Loucy (cell line): ENCODE data around the gene SUPT4H1.

Source experiments
- EZH2phosphoT487 ChIP-seq: fragments of 200-600 bp; IDR thresholded peaks from 2 replicates; pipeline ENCODE4 v1.6.1; 2018; ENCODE audit warnings: antibody characterized with exemption, mild to moderate bottlenecking, moderate library complexity, borderline replicate concordance
- TF ChIP-seq, protein P1 (sequence below): fragments of 200-600 bp; sonication (generic); conservative IDR thresholded peaks from 2 replicates; pipeline ENCODE4 v1.5.1; 2014; ENCODE audit warnings: mild to moderate bottlenecking, antibody characterized with exemption, low read length

DNA sequence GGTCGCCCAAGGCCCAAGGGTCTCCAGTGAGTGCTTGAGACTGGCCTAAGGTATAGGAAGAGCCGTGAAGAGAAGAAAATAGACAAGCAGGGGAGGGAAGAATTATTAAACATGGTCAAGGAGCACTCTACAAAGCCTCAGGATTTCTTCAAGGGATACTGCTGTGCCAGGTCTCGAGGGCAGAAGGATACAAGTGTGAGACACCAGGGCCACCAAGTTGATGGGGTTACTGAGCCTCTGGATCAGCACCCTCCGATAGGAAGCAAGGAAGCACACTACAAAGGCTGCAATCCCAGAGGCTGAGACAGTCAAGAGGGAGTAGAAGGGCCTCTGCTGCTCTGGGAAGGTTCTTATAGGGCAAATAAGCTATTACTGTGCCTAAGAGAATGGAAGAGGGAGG is 6.5 kb downstream of the SUPT4H1 start:
- TF ChIP-seq, protein P1, sequence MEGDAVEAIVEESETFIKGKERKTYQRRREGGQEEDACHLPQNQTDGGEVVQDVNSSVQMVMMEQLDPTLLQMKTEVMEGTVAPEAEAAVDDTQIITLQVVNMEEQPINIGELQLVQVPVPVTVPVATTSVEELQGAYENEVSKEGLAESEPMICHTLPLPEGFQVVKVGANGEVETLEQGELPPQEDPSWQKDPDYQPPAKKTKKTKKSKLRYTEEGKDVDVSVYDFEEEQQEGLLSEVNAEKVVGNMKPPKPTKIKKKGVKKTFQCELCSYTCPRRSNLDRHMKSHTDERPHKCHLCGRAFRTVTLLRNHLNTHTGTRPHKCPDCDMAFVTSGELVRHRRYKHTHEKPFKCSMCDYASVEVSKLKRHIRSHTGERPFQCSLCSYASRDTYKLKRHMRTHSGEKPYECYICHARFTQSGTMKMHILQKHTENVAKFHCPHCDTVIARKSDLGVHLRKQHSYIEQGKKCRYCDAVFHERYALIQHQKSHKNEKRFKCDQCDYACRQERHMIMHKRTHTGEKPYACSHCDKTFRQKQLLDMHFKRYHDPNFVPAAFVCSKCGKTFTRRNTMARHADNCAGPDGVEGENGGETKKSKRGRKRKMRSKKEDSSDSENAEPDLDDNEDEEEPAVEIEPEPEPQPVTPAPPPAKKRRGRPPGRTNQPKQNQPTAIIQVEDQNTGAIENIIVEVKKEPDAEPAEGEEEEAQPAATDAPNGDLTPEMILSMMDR: no peak
- no peak for TF ChIP-seq EZH2phosphoT487
